Measurements from ENCODE around the gene C9orf85.

The C9orf85 gene

GRCh38 chr9:71937070-71937625, 25.7 kb downstream of the C9orf85 start:
- Histone ChIP-seq H3F3A (ENCODE audit: insufficient read depth, low read length) (no peaks in the 10 kb centered on the region), H3K27ac (ENCODE audit: low read depth, low read length, poor library complexity, severe bottlenecking) (no peak overlapping the region), H3K9me2 (ENCODE audit: low read depth, low read length) (no peaks in the 10 kb centered on the region), H3K27me3 (ENCODE audit: insufficient read depth, low read length) (no peaks in the 10 kb centered on the region), H3K79me2 (ENCODE audit: insufficient read depth, low read length) (peaks cover 25% of the 10 kb centered on the region), H3K4me3 (ENCODE audit: low read depth, low read length, poor library complexity, severe bottlenecking) (no peak overlapping the region), H3K36me3 (ENCODE audit: insufficient read depth, low read length) (no peaks in the 10 kb centered on the region), H3K4me1 (ENCODE audit: insufficient read depth, low read length, severe bottlenecking) (no peaks in the 10 kb centered on the region), H4K20me1 (ENCODE audit: insufficient read depth, low read length) (no peaks in the 10 kb centered on the region), H2AFZ (ENCODE audit: low read length) (no peak overlapping the region), H3K4me2 (ENCODE audit: low read length) (no peak overlapping the region), H3K9ac (ENCODE audit: low read length) (no peak overlapping the region), H3K9me3 (ENCODE audit: low read length) (no peaks in the 10 kb centered on the region)
- TF ChIP-seq EZH2 (IDR thresholded peaks at IDR 0.05; ENCODE audit: borderline replicate concordance, low read length), result no peak
- TF ChIP-seq, protein P1, sequence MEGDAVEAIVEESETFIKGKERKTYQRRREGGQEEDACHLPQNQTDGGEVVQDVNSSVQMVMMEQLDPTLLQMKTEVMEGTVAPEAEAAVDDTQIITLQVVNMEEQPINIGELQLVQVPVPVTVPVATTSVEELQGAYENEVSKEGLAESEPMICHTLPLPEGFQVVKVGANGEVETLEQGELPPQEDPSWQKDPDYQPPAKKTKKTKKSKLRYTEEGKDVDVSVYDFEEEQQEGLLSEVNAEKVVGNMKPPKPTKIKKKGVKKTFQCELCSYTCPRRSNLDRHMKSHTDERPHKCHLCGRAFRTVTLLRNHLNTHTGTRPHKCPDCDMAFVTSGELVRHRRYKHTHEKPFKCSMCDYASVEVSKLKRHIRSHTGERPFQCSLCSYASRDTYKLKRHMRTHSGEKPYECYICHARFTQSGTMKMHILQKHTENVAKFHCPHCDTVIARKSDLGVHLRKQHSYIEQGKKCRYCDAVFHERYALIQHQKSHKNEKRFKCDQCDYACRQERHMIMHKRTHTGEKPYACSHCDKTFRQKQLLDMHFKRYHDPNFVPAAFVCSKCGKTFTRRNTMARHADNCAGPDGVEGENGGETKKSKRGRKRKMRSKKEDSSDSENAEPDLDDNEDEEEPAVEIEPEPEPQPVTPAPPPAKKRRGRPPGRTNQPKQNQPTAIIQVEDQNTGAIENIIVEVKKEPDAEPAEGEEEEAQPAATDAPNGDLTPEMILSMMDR (IDR thresholded peaks at IDR 0.05; ENCODE audit: low read length), result no peak

- H3K9me3 ChIP-seq (ENCODE audit: low read length), result no peaks in the 10 kb centered on the region
- H3K27me3 ChIP-seq (ENCODE audit: insufficient read depth, low read length), result no peaks in the 10 kb centered on the region
- H3K4me1 ChIP-seq (ENCODE audit: insufficient read depth, low read length, severe bottlenecking), result no peaks in the 10 kb centered on the region
- H3K4me3 ChIP-seq (ENCODE audit: low read depth, low read length, poor library complexity, severe bottlenecking), result no peak overlapping the region
- no peaks in the 10 kb centered on the region for H3F3A ChIP-seq (ENCODE audit: insufficient read depth, low read length)
- no peaks in the 10 kb centered on the region for H3K36me3 ChIP-seq (ENCODE audit: insufficient read depth, low read length)
- H4K20me1 ChIP-seq (ENCODE audit: insufficient read depth, low read length), result no peaks in the 10 kb centered on the region
- peaks cover 25% of the 10 kb centered on the region for H3K79me2 ChIP-seq (ENCODE audit: insufficient read depth, low read length)
- H2AFZ ChIP-seq (ENCODE audit: low read length), result no peak overlapping the region
- no peak overlapping the region for H3K9ac ChIP-seq (ENCODE audit: low read length)
- no peak overlapping the region for H3K27ac ChIP-seq (ENCODE audit: low read depth, low read length, poor library complexity, severe bottlenecking)
- no peak overlapping the region for H3K4me2 ChIP-seq (ENCODE audit: low read length)
- H3K9me2 ChIP-seq (ENCODE audit: low read depth, low read length), result no peaks in the 10 kb centered on the region
- TF ChIP-seq, protein P1 (IDR thresholded peaks at IDR 0.05; ENCODE audit: low read length), result no peak
- TF ChIP-seq EZH2 (IDR thresholded peaks at IDR 0.05; ENCODE audit: borderline replicate concordance, low read length), result no peak
Observed at GRCh38 chr9:71937898-71938297, 26.5 kb downstream of the C9orf85 start.

- Histone ChIP-seq H3K36me3 (ENCODE audit: insufficient read depth, low read length) (no peaks in the 10 kb centered on the region), H3K4me1 (ENCODE audit: insufficient read depth, low read length, severe bottlenecking) (no peaks in the 10 kb centered on the region), H3K27ac (ENCODE audit: low read depth, low read length, poor library complexity, severe bottlenecking) (no peak overlapping the region), H3K4me2 (ENCODE audit: low read length) (no peak overlapping the region), H3K27me3 (ENCODE audit: insufficient read depth, low read length) (no peaks in the 10 kb centered on the region), H3K4me3 (ENCODE audit: low read depth, low read length, poor library complexity, severe bottlenecking) (no peak overlapping the region), H3F3A (ENCODE audit: insufficient read depth, low read length) (no peaks in the 10 kb centered on the region), H4K20me1 (ENCODE audit: insufficient read depth, low read length) (no peaks in the 10 kb centered on the region), H2AFZ (ENCODE audit: low read length) (no peak overlapping the region), H3K9ac (ENCODE audit: low read length) (no peak overlapping the region), H3K79me2 (ENCODE audit: insufficient read depth, low read length) (peaks cover 29% of the 10 kb centered on the region), H3K9me3 (ENCODE audit: low read length) (no peaks in the 10 kb centered on the region), H3K9me2 (ENCODE audit: low read depth, low read length) (no peaks in the 10 kb centered on the region)
- no peak for TF ChIP-seq EZH2 (IDR thresholded peaks at IDR 0.05; ENCODE audit: borderline replicate concordance, low read length)
- TF ChIP-seq, protein P1 (IDR thresholded peaks at IDR 0.05; ENCODE audit: low read length), result no peak
Observed at GRCh38 chr9:71941060-71941568, 29.7 kb downstream of the C9orf85 start.
